WTC11 (cell line): ENCODE data around the gene RPUSD4.

Experiments used
- CBFB ChIP-seq: sonication (generic); formaldehyde crosslinking; IDR thresholded peaks from 2 replicates; pipeline ENCODE4 v1.8.1; 2022; ENCODE audit warnings: mild to moderate bottlenecking, low read depth, missing genetic modification reagents
- E2F4 ChIP-seq: sonication (generic); formaldehyde crosslinking; IDR thresholded peaks from 2 replicates; pipeline ENCODE4 v1.8.1; 2022; ENCODE audit warnings: low read depth, mild to moderate bottlenecking, moderate library complexity, missing genetic modification reagents, borderline replicate concordance
- GABPB1 ChIP-seq: sonication (generic); formaldehyde crosslinking; IDR thresholded peaks from 2 replicates; pipeline ENCODE4 v1.8.1; 2023; ENCODE audit warnings: mild to moderate bottlenecking, missing genetic modification reagents
- USF1 ChIP-seq: sonication (generic); formaldehyde crosslinking; IDR thresholded peaks from 2 replicates; pipeline ENCODE4 v1.8.0; 2022; ENCODE audit warnings: mild to moderate bottlenecking, missing genetic modification reagents
- ZNF232 ChIP-seq: sonication (generic); formaldehyde crosslinking; IDR thresholded peaks from 2 replicates; pipeline ENCODE4 v1.8.0; 2022; ENCODE audit warnings: mild to moderate bottlenecking, missing genetic modification reagents
- TF ChIP-seq, protein P1 (sequence below): fragments of 200-600 bp; IDR thresholded peaks from 2 replicates; pipeline ENCODE4 v1.8.0; 2022; ENCODE audit warnings: antibody characterized with exemption

DNA sequence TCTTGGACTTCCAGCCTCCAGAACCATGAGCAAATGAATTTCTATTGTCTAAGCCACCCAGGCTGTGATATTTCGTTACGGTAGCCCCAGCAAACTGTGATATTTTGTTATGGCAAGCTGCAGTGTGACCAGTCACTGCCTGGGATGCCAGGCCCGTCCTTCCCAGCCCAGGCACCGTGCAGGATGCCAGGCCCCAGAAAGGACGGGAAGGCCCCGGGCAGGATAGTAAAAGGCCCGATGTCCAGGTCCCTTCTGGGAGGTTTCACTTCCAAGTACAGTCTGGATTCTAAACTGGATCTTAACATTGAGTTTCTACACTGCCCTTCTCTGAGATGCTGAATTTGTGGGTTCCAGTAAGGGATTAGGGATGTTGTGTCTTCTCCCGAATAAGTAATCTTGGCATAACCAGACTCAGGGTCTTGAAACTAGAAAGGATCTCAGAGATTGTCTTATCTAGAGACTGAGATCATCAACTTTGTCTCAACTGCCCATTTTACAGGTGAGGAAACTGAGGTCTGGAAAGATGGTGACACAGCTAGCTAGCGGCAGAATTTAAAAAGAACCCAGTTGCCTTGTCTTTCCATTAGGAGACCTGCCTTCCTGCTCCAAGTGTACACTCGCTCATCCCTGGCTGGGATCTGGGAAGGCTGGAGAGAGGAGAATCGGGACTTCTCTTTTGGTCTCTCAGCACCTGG is 19.9 kb downstream of the RPUSD4 start:
- TF ChIP-seq, protein P1, sequence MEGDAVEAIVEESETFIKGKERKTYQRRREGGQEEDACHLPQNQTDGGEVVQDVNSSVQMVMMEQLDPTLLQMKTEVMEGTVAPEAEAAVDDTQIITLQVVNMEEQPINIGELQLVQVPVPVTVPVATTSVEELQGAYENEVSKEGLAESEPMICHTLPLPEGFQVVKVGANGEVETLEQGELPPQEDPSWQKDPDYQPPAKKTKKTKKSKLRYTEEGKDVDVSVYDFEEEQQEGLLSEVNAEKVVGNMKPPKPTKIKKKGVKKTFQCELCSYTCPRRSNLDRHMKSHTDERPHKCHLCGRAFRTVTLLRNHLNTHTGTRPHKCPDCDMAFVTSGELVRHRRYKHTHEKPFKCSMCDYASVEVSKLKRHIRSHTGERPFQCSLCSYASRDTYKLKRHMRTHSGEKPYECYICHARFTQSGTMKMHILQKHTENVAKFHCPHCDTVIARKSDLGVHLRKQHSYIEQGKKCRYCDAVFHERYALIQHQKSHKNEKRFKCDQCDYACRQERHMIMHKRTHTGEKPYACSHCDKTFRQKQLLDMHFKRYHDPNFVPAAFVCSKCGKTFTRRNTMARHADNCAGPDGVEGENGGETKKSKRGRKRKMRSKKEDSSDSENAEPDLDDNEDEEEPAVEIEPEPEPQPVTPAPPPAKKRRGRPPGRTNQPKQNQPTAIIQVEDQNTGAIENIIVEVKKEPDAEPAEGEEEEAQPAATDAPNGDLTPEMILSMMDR, result no peak
- TF ChIP-seq CBFB (CRISPR knock-in tag) (no peak), ZNF232 (CRISPR knock-in tag) (no peak), USF1 (CRISPR knock-in tag) (no peak), GABPB1 (no peak), E2F4 (CRISPR knock-in tag) (no peak)
